B cell (primary cell): ENCODE data around the gene XYLT1. TPM values are rescaled to one million over a fixed set of nuclear protein-coding genes. Genes with fewer than 3 reads are reported as not detected.

Experiments
- ATAC-seq: fragments of 200-7000 bp; cut with Tn5 transposase; one replicate; pipeline ENCODE4 v1.10.0; 2021; ENCODE audit warnings: low read depth, mild to moderate bottlenecking, moderate number of reproducible peaks, moderate library complexity
- CTCF ChIA-PET: fragments of 350-600 bp; sonication (Branson Sonifier 250); formaldehyde crosslinking; loops from one replicate; lab custom pipeline; 2021; ENCODE audit warnings: antibody characterized with exemption, inconsistent platforms; lab: Charles Lee
- POLR2A ChIA-PET: fragments of 350-600 bp; sonication (Branson Sonifier 250); formaldehyde crosslinking; loops from one replicate; lab custom pipeline; 2021; ENCODE audit warnings: antibody characterized with exemption; lab: Charles Lee
- DNase-seq: peaks from one replicate; pipeline ENCODE4 v3.0.0; 2013
- H2AFZ ChIP-seq: 2 replicates; pipeline ENCODE4 v1.6.1; 2012; ENCODE audit warnings: mild to moderate bottlenecking, low read depth, low read length; ENCODE audit not compliant: insufficient read depth, poor library complexity, severe bottlenecking
- H3K27ac ChIP-seq, 2 donors: 1 replicate in 1 of 2; 2 replicates in 1 of 2; pipeline ENCODE4 v1.5.1; 2012 to 2013; ENCODE audit warnings: low read length in 2 of 2, mild to moderate bottlenecking in 2 of 2, moderate library complexity in 1 of 2
- H3K27me3 ChIP-seq, 4 experiments: fragments of 200-600 bp in 1 of 4; sonication (generic) in 1 of 4; replicated peaks in 1 of 4; 1 replicate in 2 of 4; 2 replicates in 2 of 4; pipeline versions ENCODE4 v1.6.1 to v1.7.0; 2013 to 2016; ENCODE audit warnings: low read length in 3 of 4, mild to moderate bottlenecking in 2 of 4, mixed read lengths in 1 of 4, moderate library complexity in 1 of 4; ENCODE audit not compliant: insufficient read depth in 4 of 4, control insufficient read depth in 3 of 4; ENCODE audit errors: control extremely low read depth in 1 of 4
- H3K36me3 ChIP-seq, 2 experiments: replicated peaks in 1 of 2; 1 replicate in 1 of 2; 2 replicates in 1 of 2; pipeline versions ENCODE4 v1.6.1 to v1.7.1; 2013; ENCODE audit warnings: low read length in 1 of 2; ENCODE audit not compliant: insufficient read depth in 2 of 2, control insufficient read depth in 1 of 2; ENCODE audit errors: control extremely low read depth in 1 of 2, extremely low read depth in 1 of 2
- H3K4me1 ChIP-seq, 2 donors: fragments of 200-600 bp in 1 of 2; sonication (generic) in 1 of 2; 1 replicate in 1 of 2; 2 replicates in 1 of 2; pipeline versions ENCODE4 v1.5.1 to v1.6.1; 2013 to 2017; ENCODE audit warnings: low read length in 2 of 2; ENCODE audit not compliant: control insufficient read depth in 2 of 2, insufficient read depth in 2 of 2
- H3K4me2 ChIP-seq: replicated peaks from 2 replicates; pipeline ENCODE3; 2012; ENCODE audit warnings: mild to moderate bottlenecking, low read depth, low read length; ENCODE audit not compliant: poor library complexity, severe bottlenecking
- H3K4me3 ChIP-seq, 5 experiments: fragments of 200-600 bp in 1 of 5; sonication (generic) in 1 of 5; 1 replicate in 3 of 5; 2 replicates in 2 of 5; pipeline versions ENCODE4 v1.5.1 to v1.7.0; 2011 to 2016; ENCODE audit warnings: low read length in 4 of 5, mild to moderate bottlenecking in 4 of 5, low read depth in 2 of 5, control low read depth in 1 of 5, moderate library complexity in 1 of 5; ENCODE audit not compliant: insufficient read depth in 1 of 5; ENCODE audit errors: control extremely low read depth in 1 of 5, extremely low read depth in 1 of 5
- H3K79me2 ChIP-seq: fragments of 200-600 bp; sonication (generic); one replicate; pipeline ENCODE4 v1.6.0; 2016; ENCODE audit warnings: low read length; ENCODE audit not compliant: control insufficient read depth, insufficient read depth
- H3K9ac ChIP-seq: fragments of 200-600 bp; sonication (generic); 2 replicates; pipeline ENCODE4 v1.6.1; 2017; ENCODE audit warnings: mild to moderate bottlenecking, low read length, moderate library complexity
- H3K9me3 ChIP-seq, 3 donors: one replicate each; pipeline versions ENCODE4 v1.6.1 to v1.7.1; 2013; ENCODE audit warnings: low read length in 2 of 3; ENCODE audit not compliant: control insufficient read depth in 2 of 3, insufficient read depth in 1 of 3; ENCODE audit errors: control extremely low read depth in 1 of 3
- H4K20me1 ChIP-seq: 2 replicates; pipeline ENCODE4 v1.6.0; 2012; ENCODE audit warnings: mild to moderate bottlenecking, low read length; ENCODE audit not compliant: insufficient read depth, control insufficient read depth, poor library complexity, severe bottlenecking
- H3K27ac Mint-ChIP-seq: one replicate; pipeline ENCODE4 v1.8.0; 2021; ENCODE audit warnings: mixed read lengths
- H3K27me3 Mint-ChIP-seq: one replicate; pipeline ENCODE4 v1.8.0; 2021; ENCODE audit warnings: mixed read lengths
- H3K4me1 Mint-ChIP-seq: one replicate; pipeline ENCODE4 v1.8.0; 2021; ENCODE audit warnings: mixed read lengths
- H3K4me3 Mint-ChIP-seq: one replicate; pipeline ENCODE4 v1.8.0; 2021; ENCODE audit warnings: mixed read lengths
- H3K9me3 Mint-ChIP-seq: one replicate; pipeline ENCODE4 v1.8.0; 2022; ENCODE audit warnings: mixed read lengths; ENCODE audit not compliant: insufficient read depth
- EZH2 ChIP-seq: IDR thresholded peaks from 2 replicates; pipeline ENCODE4 v1.6.1; 2012; ENCODE audit warnings: borderline replicate concordance, low read depth, mild to moderate bottlenecking, moderate library complexity, low read length; ENCODE audit not compliant: insufficient read depth, poor library complexity, severe bottlenecking
- WGBS: methylation state at CpG from one replicate; pipeline ENCODE4 v1.1.5; 2013; ENCODE audit warnings: missing lambda C conversion rate; ENCODE audit not compliant: insufficient coverage; 5-methylcytosine and 5-hydroxymethylcytosine counted together
- intact Hi-C: fragments of 100-400 bp; cut with micrococcal nuclease; formaldehyde crosslinking; loops from one replicate; pipeline ENCODE4 v1.10.0; 2022
- polyA plus RNA-seq: library from polyadenylated mRNA; depleted of rRNA; stranded (reverse); fragments of >200 nt; gene quantifications from 2 replicates; pipeline ENCODE4 v1.2.3, GENCODE V29; 2012
- total RNA-seq, 2 donors: library from RNA; stranded (reverse); fragments of 120-200 nt in 1 of 2; gene quantifications; 1 replicate in 1 of 2; 2 replicates in 1 of 2; pipeline versions ENCODE4 v1.2.3 to v1.2.4, GENCODE V29; 2013 to 2022
- TF ChIP-seq, protein P1 (sequence below): fragments of 200-600 bp; IDR thresholded peaks from one replicate; pipeline ENCODE4 v1.8.0; 2022; ENCODE audit warnings: antibody characterized with exemption, mild to moderate bottlenecking

The XYLT1 gene
- total and polyA plus RNA-seq, 2 donors (not counting 1 experiment from before 2014, with no cell fraction given) = 8.7 to 59.6 TPM

DNA sequence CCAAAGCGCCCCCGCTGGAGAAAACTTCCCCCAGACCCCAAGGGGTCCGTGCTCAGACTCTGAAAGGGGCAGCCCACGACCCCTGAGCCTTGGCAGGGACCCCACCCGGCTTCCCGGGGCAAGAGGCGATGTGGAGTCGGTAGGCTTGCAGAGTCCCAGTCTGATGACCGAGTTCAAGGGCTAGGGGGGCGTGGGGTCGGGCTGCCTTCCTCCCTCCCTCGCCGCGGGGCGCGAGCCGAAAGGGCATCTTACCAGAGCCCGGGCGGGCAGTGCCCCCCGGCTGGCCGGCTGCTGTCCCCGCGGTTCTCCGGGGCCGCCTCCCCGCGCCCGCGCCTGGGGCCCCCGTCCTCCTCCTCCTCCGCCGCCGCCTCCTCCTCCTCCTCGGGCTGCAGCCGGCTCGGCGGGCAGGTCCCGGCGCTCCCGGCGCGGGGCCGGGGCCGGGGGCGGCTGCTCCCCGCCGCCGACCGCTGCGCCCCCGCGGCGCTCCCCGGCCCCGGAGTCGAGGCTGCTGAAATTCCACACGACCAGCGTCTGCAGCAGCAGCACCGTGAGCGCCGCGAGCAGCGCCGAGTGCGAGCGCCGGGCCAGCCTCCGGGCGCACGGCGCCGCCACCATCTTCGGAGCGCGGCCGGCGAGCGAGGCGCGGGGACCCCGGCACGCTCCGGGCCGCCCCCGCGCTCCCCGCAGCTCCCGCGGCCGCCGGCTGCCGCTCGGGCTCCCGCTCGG, 415 bp downstream of the XYLT1 start:
- peak overlapping the region; percentile 93 for H3K4me3 Mint-ChIP-seq
- no peaks in the 10 kb centered on the region for H3K9me3 Mint-ChIP-seq
- H4K20me1 ChIP-seq = peaks cover 27% of the 10 kb centered on the region
- H2AFZ ChIP-seq = peak overlapping the region; percentile 71
- H3K4me1 ChIP-seq = peaks cover 47 to 54% of the 10 kb centered on the region in 2 donors
- peak overlapping the region; percentile 74 to 80 (median 79) for H3K4me3 ChIP-seq
- CTCF ChIA-PET = interaction anchor here (0.9 to 5.4 kb wide), 7 partner anchors 8 to 276 kb away, joined by 4 to 33 read pairs (median 4); no protein-coding TSS in a partner anchor
- intact Hi-C loops = loop anchor here (1.0 to 5.0 kb wide), 4 partner anchors 10 to 398 kb away; no protein-coding TSS in a partner anchor
- DNase-seq = peak; percentile 58
- peaks cover 59% of the 10 kb centered on the region for H3K4me1 Mint-ChIP-seq
- POLR2A ChIA-PET = interaction anchor here (1.2 to 2.5 kb wide), 2 partner anchors 101 to 169 kb away, joined by 3 to 6 read pairs; no protein-coding TSS in a partner anchor
- peak; percentile 28 for ATAC-seq
- no peaks in the 10 kb centered on the region for H3K27me3 ChIP-seq
- H3K36me3 ChIP-seq = peaks cover 0 to 13% of the 10 kb centered on the region in 2 experiments
- H3K9me3 ChIP-seq = no peaks in the 10 kb centered on the region
- no peak for TF ChIP-seq EZH2
- TF ChIP-seq, protein P1, sequence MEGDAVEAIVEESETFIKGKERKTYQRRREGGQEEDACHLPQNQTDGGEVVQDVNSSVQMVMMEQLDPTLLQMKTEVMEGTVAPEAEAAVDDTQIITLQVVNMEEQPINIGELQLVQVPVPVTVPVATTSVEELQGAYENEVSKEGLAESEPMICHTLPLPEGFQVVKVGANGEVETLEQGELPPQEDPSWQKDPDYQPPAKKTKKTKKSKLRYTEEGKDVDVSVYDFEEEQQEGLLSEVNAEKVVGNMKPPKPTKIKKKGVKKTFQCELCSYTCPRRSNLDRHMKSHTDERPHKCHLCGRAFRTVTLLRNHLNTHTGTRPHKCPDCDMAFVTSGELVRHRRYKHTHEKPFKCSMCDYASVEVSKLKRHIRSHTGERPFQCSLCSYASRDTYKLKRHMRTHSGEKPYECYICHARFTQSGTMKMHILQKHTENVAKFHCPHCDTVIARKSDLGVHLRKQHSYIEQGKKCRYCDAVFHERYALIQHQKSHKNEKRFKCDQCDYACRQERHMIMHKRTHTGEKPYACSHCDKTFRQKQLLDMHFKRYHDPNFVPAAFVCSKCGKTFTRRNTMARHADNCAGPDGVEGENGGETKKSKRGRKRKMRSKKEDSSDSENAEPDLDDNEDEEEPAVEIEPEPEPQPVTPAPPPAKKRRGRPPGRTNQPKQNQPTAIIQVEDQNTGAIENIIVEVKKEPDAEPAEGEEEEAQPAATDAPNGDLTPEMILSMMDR = no peak
- peaks cover 44% of the 10 kb centered on the region for H3K79me2 ChIP-seq
- WGBS = under 1% methylated on average over 84 of the region's 95 CpGs
- peak overlapping the region; percentile 93 for H3K4me2 ChIP-seq
- peak overlapping the region; percentile 91 for H3K27ac Mint-ChIP-seq
- no peaks in the 10 kb centered on the region for H3K27me3 Mint-ChIP-seq
- peak overlapping the region; percentile 32 to 45 for H3K27ac ChIP-seq
- peak overlapping the region; percentile 79 for H3K9ac ChIP-seq
